Activated CD4-positive, CD25-positive, alpha-beta regulatory T cell (primary cell): ENCODE results near the gene HOXB7.

Experiments used
- DNase-seq, 4 experiments: peaks; one replicate each; lab custom pipeline; 2025; lab: John Stamatoyannopoulos, UW

HOXB7 gene

GRCh38 chr17:48636177-48637018, 25.6 kb upstream of the HOXB7 start:
- DNase-seq = peak in 3 of 4 experiments; percentile 21 to 48 (median 34)

DNA sequence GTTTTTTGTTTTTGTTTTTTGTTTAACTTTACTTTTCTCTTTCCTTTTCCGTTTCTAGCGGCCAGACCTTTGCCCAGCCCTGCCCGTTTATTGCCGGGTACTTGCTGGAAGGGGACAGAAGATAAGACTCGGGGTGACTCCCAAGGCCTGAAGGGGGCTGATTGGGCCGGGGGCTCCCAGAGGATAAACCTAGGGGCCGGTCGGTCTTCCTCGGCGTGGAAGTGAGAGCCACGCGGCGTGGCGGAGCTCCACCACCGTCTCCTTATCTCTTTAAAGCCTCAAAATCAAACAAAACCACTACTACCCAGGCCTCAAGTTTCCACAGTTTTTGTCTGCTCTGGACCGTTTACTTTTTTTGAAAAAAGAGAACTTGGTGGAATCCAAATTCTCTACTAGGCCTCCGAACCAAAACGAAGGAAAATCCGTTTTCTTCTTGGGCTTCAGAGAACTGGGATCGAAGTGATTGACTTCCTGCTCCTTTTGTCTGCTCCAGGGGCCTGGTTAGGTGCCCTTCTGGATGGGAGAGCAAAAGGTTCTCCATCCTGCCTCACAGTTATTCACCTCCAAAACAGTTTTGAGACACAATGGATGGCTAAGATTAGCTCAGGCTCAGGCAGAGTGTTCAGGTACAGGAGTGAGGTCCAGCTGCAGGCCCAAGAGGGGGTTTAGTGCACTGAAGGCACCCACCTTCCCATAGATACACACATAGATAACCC, 23.8 kb upstream of the HOXB7 start:
- no peak for DNase-seq

DNA sequence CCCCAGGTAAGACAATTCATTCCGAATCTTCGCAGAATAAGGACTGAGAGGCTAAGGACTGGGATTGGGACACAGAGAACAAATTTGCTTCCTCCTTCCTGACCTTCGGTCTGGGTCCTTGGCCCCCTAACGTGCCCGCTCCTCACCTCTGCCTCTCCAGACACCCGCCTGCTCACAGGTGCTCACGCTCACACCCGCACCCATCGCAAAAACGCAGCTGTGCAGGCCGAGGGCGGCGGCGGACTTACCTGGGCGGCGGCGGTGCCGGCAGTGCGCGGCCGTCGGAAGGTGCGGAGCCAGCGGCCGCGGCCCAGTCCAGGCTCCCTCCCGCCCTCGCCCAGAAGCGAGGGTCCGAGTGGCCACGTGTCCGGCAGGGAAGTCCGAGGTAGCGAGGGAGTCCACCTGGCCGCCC, 22.5 kb upstream of the HOXB7 start:
- no peak for DNase-seq

DNA sequence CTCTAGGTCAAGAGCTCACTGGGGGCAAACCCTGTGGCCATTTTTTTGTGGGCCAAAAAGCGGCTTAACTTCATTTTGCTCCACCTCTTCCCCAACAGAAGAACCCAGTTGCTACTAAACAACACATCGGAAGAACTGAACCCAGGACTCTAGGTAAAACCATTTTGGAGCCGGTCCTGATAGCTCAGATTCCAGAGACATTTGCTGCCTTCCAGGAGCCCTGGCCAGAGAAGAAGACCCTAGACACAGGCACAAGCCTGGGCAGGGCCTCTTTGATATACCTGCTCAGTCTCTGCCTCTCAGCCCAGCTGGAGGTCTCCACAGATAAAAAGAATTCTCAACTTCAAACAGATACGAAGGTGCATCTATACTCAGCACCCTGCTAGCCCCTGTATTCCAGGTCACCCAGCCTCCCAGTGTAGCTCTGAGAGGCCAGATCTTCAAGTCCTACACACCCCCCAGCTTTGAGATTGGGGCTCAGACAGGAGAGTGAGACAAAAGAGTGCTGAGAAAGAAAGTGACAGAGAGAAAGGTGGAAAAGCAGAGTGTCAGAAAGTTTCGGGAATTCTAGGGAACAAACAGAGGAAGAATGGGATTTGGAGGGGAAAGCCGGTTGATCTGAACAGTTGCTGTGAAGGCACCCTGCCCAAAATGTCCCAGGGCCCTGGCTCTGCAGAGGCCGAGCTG, 21.9 kb upstream of the HOXB7 start:
- DNase-seq = no peak

- no peak for DNase-seq
Observed at GRCh38 chr17:48631693-48632578, 21.1 kb upstream of the HOXB7 start.

DNA sequence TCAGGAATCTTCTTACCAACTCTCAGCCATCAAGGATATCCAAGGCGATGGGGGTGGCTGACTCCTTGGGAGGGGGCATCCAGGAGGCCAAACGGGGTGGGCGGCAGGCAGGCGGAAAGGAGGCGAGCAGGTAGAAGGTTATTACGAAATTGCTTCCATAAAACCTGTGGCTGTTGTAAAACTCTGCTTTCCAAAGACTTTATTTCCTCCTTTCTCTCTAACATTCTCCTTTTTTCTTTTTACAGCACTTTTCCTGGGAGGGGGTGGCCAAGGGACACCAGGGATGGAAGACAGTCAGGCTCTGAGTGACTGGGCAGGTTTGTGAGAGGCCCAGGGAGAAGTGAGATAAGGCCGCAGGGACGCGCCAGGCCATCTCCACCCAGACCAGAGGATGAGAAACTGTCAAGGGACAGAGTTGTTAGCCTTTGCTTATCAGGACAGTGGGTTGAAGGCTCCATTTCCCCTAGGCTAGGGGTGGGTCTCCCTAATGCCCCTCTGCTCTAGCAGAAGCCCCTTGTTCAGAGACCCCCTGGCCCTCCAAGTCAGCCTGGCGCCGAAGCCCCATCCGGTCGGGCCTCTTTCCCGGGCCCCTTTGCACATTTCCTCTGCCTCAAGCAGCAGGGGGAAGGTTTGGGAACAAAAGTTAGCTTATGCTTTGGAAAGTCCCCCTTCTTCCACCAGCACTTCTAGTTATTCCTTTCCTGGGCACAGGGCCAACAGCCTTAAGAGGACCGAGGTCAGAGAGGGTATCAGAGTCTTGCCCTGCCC, 20.3 kb upstream of the HOXB7 start:
- DNase-seq = no peak

DNA sequence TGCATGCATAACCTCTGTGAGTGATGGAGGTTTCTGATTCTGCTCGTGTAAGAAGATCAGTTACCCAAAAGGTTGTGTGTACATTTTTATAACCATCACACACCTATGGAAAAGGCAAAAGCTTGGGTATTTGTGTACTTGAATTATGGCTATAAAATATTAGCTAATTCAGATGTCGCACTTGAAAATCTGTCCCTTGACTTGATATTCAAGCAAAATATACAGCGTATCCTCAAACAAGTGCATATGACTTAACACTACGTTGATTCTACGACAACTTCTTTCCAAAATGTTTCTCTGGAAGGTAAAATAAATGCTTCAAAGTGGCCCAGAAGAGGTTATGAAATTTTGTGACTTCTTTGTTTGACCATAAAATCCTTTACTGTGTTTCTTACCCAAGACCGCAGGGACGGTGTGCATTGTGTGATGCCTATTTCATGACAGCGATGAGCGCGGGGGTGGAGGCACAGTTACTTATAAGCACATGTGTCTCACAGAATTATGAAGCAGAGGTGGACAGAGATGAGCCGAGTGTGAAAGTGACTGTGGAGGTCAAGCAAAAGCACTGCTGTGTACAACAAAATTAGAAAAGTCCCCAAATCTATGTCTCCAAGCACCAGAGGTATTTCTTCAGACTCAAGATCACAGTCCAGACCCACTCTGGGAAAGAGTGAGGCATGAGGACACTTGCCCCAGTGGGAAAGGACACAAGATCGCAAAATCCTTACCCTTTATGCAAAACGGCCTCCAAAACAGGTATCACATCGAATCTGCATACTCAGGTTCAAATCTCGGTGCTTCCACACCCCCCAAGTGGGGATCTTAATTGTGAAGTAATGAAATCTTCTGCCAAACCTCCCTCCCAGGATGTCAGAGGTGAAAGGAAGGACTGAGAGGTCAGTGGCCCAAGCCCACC, 19.4 kb upstream of the HOXB7 start:
- DNase-seq = no peak

GRCh38 chr17:48629411-48629759, 18.6 kb upstream of the HOXB7 start:
- no peak for DNase-seq

DNA sequence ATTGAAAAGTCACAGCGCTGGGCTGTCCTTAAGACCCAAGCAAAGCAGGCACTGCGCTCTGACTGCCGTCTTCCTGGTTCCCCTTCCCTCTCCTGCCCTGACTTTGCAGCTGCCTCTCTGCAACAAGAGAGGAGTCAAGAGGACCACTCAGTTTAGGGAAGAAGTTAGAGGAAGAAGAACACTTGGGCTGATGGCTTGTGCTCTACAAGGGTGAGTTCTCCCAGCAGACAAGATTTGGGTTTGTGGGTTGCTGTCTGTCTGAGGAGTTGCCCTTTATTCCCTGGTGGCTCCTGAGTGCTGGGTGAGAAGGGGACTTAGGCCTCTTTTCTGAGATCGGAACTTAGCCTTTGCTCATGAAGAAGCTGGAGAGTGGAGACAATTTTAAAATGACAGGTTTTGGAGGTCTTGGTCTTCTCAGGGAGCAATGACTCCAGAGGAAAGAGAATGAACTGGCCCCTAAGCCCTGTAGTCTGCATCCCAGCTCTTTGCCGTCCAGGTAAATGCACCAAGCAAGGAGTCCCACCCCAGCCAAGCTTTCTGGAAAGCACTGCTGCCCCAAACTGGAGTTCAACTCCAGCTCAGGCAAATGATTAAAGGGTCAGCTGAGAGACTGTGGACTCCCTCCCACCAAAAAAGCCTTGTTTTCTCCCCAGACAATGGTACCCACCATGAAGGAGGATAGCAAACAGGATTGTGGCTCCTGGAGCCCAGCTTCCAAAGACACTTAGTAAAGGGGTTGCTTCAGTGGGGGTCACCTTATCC, 18.0 kb upstream of the HOXB7 start:
- DNase-seq = no peak

DNA sequence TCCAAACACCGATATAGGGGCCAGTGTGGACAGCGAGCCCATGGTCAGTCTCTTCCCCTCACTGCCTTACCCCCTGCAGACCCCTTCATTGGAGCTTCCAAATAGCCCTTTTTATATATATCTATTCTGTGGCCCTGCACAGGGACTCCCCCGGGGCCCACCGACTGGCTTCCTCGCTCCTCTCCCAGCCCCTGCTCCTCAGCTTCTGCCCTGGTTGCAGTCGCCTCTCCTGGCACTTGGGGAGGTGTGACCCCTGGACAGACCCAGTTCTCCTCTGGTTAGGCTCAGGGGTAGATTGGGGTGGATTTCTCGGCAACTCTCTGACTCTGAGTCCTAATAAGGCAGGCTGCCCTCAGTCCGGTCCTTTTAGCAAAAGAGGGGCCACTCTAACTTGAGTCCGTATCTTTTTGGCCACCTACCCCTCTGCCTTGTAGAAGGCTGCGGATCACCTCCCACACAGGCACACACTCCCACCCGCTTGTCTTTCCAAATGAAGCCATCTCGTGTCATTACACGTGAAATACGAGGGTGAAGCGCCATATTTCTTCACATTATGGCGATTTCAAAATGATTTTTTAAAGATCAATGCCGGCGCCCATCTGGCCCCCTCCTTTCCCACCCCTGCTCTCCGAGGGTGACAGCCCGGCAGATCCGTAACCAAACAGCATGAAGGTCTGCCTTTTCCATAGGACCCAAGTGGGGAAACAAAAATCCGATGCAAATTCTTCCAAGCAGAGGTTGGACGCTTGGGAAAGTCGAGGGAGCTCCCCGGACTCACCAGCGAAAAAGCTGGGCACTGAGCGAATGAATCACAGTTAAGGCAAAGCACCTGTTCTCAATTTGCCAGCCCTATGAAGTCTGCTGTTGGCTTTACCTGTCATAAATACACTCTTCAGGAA, 17.1 kb upstream of the HOXB7 start:
- no peak for DNase-seq

DNA sequence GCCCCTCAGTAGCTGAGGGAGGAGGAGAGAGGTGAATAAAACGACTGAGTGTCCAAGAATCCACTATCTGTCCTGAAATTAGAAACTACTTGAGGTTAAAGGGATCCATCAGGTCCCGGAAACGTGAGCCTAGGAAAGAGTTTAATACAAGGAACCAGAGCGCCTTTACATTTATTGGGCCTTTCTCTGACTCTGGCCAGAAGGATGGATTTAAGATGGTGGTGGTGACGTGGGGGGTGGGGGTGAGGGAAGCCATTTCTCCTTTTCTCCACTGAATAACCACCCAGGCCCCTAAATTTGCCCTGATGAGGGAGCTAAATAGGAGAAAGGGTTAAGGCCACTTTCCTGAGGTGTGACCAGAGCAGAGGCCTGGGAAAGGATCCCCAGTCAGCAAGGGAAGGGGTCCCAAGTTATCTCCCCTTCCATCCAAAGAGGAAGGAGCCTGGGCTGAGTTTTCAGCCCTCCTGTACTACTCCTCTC, 16.3 kb upstream of the HOXB7 start:
- DNase-seq = no peak

- DNase-seq = peak in 1 of 4 experiments; percentile 19
Observed at GRCh38 chr17:48626245-48627117, 15.7 kb upstream of the HOXB7 start, which contains the start of gene HOXB9. TSS of gene HOXB9 (minus strand) at chr17:48626358. CDS start at chr17:48626269, 89 bp downstream.

- no peak for DNase-seq
Observed at GRCh38 chr17:48625495-48626244, 14.9 kb upstream of the HOXB7 start.

GRCh38 chr17:48624544-48625494, 14.0 kb upstream of the HOXB7 start:
- no peak for DNase-seq

GRCh38 chr17:48624118-48624517, 13.3 kb upstream of the HOXB7 start:
- no peak for DNase-seq
